Activated naive CD4-positive, alpha-beta T cell treated with anti-CD3 and anti-CD28 coated beads for 36 hours (primary cell): Measurements from ENCODE around the gene SAP25. TPM values are rescaled to one million over a fixed set of nuclear protein-coding genes. Genes with fewer than 3 reads are reported as not detected.
A peak's percentile ranks its signal among the peaks of the same experiment; 100 is the strongest.
"Not testable (repeated sequence)": the region's sequence is repeated elsewhere in the genome, so short reads cannot be mapped to it uniquely, and the experiment has no call there.

Source experiments
- CTCF ChIA-PET: fragments of 350-600 bp; sonication (Branson Sonifier 250); formaldehyde crosslinking; loops from one replicate; lab custom pipeline; 2021; ENCODE audit warnings: antibody characterized with exemption; lab: Charles Lee
- DNase-seq: peaks from one replicate; pipeline ENCODE4 v3.0.0-alpha.2; 2020
- H3K27ac Mint-ChIP-seq: one replicate; pipeline ENCODE4 v1.8.0; 2021; ENCODE audit warnings: mild to moderate bottlenecking, mixed read lengths
- H3K27me3 Mint-ChIP-seq: one replicate; pipeline ENCODE4 v1.8.0; 2021; ENCODE audit warnings: low read depth, mixed read lengths
- H3K36me3 Mint-ChIP-seq: one replicate; pipeline ENCODE4 v1.8.0; 2021; ENCODE audit warnings: low read depth, mixed read lengths
- H3K4me1 Mint-ChIP-seq: one replicate; pipeline ENCODE4 v1.8.0; 2021; ENCODE audit warnings: low read depth, mixed read lengths
- H3K4me3 Mint-ChIP-seq: one replicate; pipeline ENCODE4 v1.8.0; 2021; ENCODE audit warnings: mild to moderate bottlenecking, moderate library complexity, mixed read lengths
- H3K9me3 Mint-ChIP-seq: one replicate; pipeline ENCODE4 v1.8.0; 2021; ENCODE audit warnings: mixed read lengths
- intact Hi-C: fragments of 100-400 bp; cut with micrococcal nuclease; formaldehyde crosslinking; loops from one replicate; pipeline ENCODE4 v1.15.1; 2023
- total RNA-seq, 2 experiments: library from RNA; stranded (reverse); gene quantifications; one replicate each; pipeline ENCODE4 v1.2.3, GENCODE V29; 2021

The SAP25 gene
- total RNA-seq, 2 experiments from 2014 or later = 13.7 to 15.7 TPM

- Mint-ChIP-seq H3K4me3 (peak overlapping the region; percentile 1), H3K27ac (peak overlapping the region; percentile 95), H3K4me1 (peaks cover 81% of the 10 kb centered on the region), H3K27me3 (no peaks in the 10 kb centered on the region), H3K9me3 (no peaks in the 10 kb centered on the region), H3K36me3 (peaks cover 17% of the 10 kb centered on the region)
- DNase-seq = no peak
- intact Hi-C loops = loop anchor here (1.0 kb wide), 2 partner anchors 9 to 12 kb away; no protein-coding TSS in a partner anchor
- CTCF ChIA-PET = interaction anchor here (0.6 to 6.7 kb wide), 7 partner anchors 9 to 144 kb away, joined by 3 to 82 read pairs (median 5); no protein-coding TSS in a partner anchor
These were observed 26.5 kb downstream of the SAP25 start for GRCh38 chr7:100546926-100547800.

DNA sequence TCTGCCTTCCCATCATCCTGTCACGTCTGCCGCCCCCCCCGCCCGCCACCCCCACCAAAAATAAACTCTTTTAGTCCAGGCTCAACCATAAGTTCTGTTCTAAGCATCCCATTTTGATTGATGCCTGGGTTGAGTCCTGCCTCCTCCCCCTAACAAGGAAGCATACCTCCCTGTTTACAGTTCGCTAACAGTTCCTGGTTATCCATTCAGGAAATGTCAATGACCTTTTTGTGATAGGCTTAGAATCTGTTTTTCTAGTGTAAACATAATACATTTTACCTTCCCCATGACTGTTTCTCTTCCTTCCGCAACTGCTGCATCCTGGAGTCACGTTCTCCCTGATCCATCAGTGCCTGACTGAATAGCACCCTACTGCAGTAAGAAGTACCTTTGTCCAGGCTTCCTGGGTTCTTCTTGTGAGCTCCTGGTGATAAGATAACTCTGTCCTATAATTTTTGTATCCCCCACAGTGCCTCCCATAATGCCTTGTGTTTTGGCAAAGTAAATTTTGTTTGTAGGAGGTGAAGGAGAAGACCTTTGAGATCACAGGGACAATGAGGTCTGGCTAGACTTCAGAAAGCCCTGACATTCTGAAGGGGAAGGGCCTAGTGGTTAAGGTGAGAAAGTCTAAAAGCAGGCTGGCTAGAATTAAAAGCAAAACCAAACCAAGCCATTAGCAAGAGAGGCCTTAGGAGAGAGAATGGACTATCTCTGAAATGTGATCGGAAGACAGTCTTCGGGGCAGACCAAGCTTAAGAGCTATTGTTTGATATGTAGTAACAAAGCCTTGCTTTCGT lies 27.4 kb downstream of the SAP25 start:
- DNase-seq = peak; percentile 30
- intact Hi-C loops = loop anchor here (1.0 kb wide), 2 partner anchors 8 to 13 kb away; no protein-coding TSS in a partner anchor
- peaks cover 17% of the 10 kb centered on the region for H3K36me3 Mint-ChIP-seq

GRCh38 chr7:100545360-100546128 lies 28.2 kb downstream of the SAP25 start:
- H3K27me3 Mint-ChIP-seq = no peaks in the 10 kb centered on the region
- H3K27ac Mint-ChIP-seq = peak overlapping the region; percentile 95
- no peaks in the 10 kb centered on the region for H3K9me3 Mint-ChIP-seq
- peak; percentile 76 for DNase-seq
- H3K36me3 Mint-ChIP-seq = peaks cover 15% of the 10 kb centered on the region
- CTCF ChIA-PET = interaction anchor here (0.6 to 6.7 kb wide), 11 partner anchors 10 to 308 kb away, joined by 3 to 82 read pairs (median 3); no protein-coding TSS in a partner anchor
- intact Hi-C loops = loop anchor here (1.0 to 2.0 kb wide), 8 partner anchors 7 to 525 kb away; partner anchors contain the start of genes FBXO24, LRCH4, TSC22D4 and ZCWPW1
- peaks cover 94% of the 10 kb centered on the region for H3K4me1 Mint-ChIP-seq
- peak overlapping the region; percentile 59 for H3K4me3 Mint-ChIP-seq

More for the DNA sequence above, 27.4 kb downstream of the SAP25 start:
- Mint-ChIP-seq H3K4me1 (peaks cover 90% of the 10 kb centered on the region), H3K27me3 (no peaks in the 10 kb centered on the region), H3K27ac (peak overlapping the region; percentile 95), H3K9me3 (no peaks in the 10 kb centered on the region), H3K4me3 (peak overlapping the region; percentile 59)
- CTCF ChIA-PET = interaction anchor here (0.6 to 6.7 kb wide), 8 partner anchors 10 to 96 kb away, joined by 3 to 82 read pairs (median 4); no protein-coding TSS in a partner anchor

DNA sequence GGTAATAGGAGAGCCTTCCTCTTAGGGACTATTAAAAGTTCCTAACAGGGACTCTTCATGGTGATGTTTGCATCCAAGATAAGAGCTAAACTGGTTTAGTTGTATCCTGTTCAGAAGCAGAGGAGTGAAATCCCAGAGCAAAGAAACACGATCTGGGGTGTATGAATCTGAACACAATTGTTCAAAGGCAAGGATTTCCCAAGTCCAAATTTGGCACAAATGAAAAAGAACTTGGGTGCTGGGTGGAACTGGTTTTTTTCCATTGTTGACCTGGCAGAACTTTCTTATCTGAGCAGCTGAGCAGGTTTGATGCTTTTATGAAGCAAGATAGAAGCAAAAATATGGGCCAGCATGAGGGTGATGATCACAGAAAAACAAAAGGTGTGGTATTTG lies 28.7 kb downstream of the SAP25 start:
- H3K4me1 Mint-ChIP-seq = peaks cover 92% of the 10 kb centered on the region
- CTCF ChIA-PET = interaction anchor here (0.6 to 6.7 kb wide), 8 partner anchors 10 to 309 kb away, joined by 3 to 82 read pairs (median 3); no protein-coding TSS in a partner anchor
- H3K27ac Mint-ChIP-seq = peak overlapping the region; percentile 95
- peaks cover 13% of the 10 kb centered on the region for H3K36me3 Mint-ChIP-seq
- intact Hi-C loops = loop anchor here (1.0 to 2.0 kb wide), 6 partner anchors 18 to 525 kb away; partner anchors contain the start of genes FBXO24, LRCH4, TSC22D4 and ZCWPW1
- H3K4me3 Mint-ChIP-seq = peak overlapping the region; percentile 59
- DNase-seq = no peak
- no peaks in the 10 kb centered on the region for H3K27me3 Mint-ChIP-seq
- H3K9me3 Mint-ChIP-seq = no peaks in the 10 kb centered on the region

GRCh38 chr7:100544386-100544785 lies 29.3 kb downstream of the SAP25 start:
- CTCF ChIA-PET = interaction anchor here (0.6 to 6.7 kb wide), 7 partner anchors 9 to 309 kb away, joined by 3 to 82 read pairs (median 3); no protein-coding TSS in a partner anchor
- Mint-ChIP-seq H3K27ac (peak overlapping the region; percentile 95), H3K36me3 (peaks cover 14% of the 10 kb centered on the region), H3K4me3 (peak overlapping the region; percentile 59), H3K27me3 (no peaks in the 10 kb centered on the region), H3K4me1 (peaks cover 88% of the 10 kb centered on the region), H3K9me3 (no peaks in the 10 kb centered on the region)
- no peak for DNase-seq
- intact Hi-C loops = loop anchor here (2.0 kb wide), 1 partner anchor 66 kb away; the partner anchor contains the start of gene TSC22D4

DNA sequence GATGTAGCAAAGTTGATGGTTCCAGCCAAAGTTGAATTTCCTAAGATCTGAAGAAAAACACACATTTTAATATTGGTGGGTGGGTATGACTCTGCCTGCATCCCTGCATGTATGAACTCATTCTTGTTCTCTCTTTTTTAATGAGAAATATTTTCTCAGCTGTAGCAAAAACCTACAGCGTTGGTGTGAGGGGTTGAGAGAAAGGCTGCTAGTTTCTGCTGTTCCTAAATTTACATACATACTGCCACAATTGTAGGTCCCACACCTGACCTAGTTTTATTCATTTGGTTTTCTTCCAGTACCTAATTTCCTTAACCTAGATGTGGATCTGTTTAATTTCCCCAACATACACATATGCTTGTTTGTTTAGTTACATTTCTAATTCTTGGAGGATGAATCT lies 30.1 kb downstream of the SAP25 start:
- H3K36me3 Mint-ChIP-seq = peaks cover 7% of the 10 kb centered on the region
- peak overlapping the region; percentile 95 for H3K27ac Mint-ChIP-seq
- no peaks in the 10 kb centered on the region for H3K27me3 Mint-ChIP-seq
- intact Hi-C loops = no loop called here
- no peak for DNase-seq
- no peaks in the 10 kb centered on the region for H3K9me3 Mint-ChIP-seq
- H3K4me3 Mint-ChIP-seq = no peak overlapping the region
- peaks cover 80% of the 10 kb centered on the region for H3K4me1 Mint-ChIP-seq
- CTCF ChIA-PET = interaction anchor here (1.4 to 6.7 kb wide), 4 partner anchors 16 to 74 kb away, joined by 4 to 82 read pairs (median 17); partner anchors contain the start of gene NYAP1

DNA sequence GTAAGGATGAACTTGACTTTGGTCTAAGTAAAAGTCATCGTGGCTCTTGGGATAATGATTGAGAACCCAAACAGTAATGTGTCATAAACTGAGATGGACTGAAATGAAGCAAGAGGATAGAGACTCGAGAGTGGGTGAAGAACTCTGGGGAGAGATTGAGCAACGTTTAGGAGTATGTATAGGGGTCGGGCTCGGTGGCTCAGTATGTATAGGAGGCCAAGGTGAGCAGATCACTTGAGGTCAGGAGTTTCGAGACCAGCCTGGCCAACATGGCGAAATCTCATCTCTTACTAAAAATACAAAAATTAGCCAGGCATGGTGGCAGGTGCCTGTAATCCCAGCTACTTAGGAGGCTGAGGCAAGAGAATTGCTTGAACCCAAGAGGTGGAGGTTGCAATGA lies 32.4 kb downstream of the SAP25 start:
- peak overlapping the region; percentile 95 for H3K27ac Mint-ChIP-seq
- H3K4me1 Mint-ChIP-seq = peaks cover 63% of the 10 kb centered on the region
- peak overlapping the region; percentile 0 for H3K4me3 Mint-ChIP-seq
- intact Hi-C loops, H3K9me3 Mint-ChIP-seq, H3K36me3 Mint-ChIP-seq, DNase-seq, H3K27me3 Mint-ChIP-seq: not testable (repeated sequence)
- CTCF ChIA-PET = interaction anchor here (1.6 to 2.8 kb wide), 4 partner anchors 18 to 58 kb away, joined by 5 to 25 read pairs (median 8); partner anchors contain the start of gene NYAP1

GRCh38 chr7:100540073-100540723 lies 33.5 kb downstream of the SAP25 start:
- Mint-ChIP-seq H3K4me1 (peaks cover 53% of the 10 kb centered on the region), H3K36me3 (peaks cover 6% of the 10 kb centered on the region), H3K9me3 (no peaks in the 10 kb centered on the region), H3K4me3 (peak overlapping the region; percentile 97), H3K27me3 (no peaks in the 10 kb centered on the region), H3K27ac (peak overlapping the region; percentile 48)
- no peak for DNase-seq
- intact Hi-C loops = no loop called here
- CTCF ChIA-PET = interaction anchor here (0.7 to 1.4 kb wide), 2 partner anchors 48 to 58 kb away, joined by 5 to 6 read pairs; no protein-coding TSS in a partner anchor

DNA sequence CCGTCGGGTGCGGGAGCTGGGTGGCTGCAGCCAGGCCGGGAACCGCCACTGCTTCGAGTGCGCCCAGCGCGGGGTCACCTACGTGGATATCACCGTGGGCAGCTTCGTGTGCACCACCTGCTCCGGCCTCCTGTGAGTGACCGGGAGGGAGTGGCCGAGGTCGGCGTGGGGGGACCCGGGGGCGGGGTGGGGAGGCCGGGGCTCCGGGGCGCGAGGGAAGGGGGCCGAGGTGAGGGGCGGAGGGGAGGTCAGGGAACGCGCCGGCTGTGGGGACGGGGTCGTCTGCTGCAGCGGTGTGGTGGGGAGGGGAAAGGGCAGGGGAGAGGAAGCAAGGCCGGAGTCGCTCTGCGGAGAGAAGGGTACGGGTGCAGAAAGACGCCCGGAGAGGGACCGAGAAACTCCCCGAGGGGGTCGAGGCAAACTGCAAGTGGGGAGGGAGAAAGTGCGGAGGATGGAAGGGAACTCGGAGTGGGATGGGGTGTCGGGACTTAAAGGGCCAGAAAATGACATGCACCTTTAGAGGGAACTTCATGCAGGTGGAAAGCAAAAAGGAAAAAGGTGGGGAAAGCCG lies 34.2 kb downstream of the SAP25 start:
- Mint-ChIP-seq H3K4me1 (peaks cover 46% of the 10 kb centered on the region), H3K27ac (peak overlapping the region; percentile 87), H3K4me3 (peak overlapping the region; percentile 97), H3K27me3 (no peaks in the 10 kb centered on the region), H3K9me3 (no peaks in the 10 kb centered on the region), H3K36me3 (peaks cover 6% of the 10 kb centered on the region)
- CTCF ChIA-PET = interaction anchor here (0.7 to 2.0 kb wide), 4 partner anchors 21 to 70 kb away, joined by 4 to 6 read pairs (median 5); no protein-coding TSS in a partner anchor
- intact Hi-C loops = loop anchor here (1.0 to 2.0 kb wide), 3 partner anchors 47 to 111 kb away; partner anchors contain the start of genes FBXO24, LRCH4, MEPCE and MOSPD3
- no peak for DNase-seq
